Right forelimb (tissue), 1 donor: ENCODE results near the gene ABHD16A.
"Not testable (repeated sequence)": the region's sequence is repeated elsewhere in the genome, so short reads cannot be mapped to it uniquely, and the experiment has no call there.

ENCODE experiments used
- DNase-seq: peaks from one replicate; pipeline ENCODE4 v3.0.0-alpha.2; 2018

ABHD16A gene

DNA sequence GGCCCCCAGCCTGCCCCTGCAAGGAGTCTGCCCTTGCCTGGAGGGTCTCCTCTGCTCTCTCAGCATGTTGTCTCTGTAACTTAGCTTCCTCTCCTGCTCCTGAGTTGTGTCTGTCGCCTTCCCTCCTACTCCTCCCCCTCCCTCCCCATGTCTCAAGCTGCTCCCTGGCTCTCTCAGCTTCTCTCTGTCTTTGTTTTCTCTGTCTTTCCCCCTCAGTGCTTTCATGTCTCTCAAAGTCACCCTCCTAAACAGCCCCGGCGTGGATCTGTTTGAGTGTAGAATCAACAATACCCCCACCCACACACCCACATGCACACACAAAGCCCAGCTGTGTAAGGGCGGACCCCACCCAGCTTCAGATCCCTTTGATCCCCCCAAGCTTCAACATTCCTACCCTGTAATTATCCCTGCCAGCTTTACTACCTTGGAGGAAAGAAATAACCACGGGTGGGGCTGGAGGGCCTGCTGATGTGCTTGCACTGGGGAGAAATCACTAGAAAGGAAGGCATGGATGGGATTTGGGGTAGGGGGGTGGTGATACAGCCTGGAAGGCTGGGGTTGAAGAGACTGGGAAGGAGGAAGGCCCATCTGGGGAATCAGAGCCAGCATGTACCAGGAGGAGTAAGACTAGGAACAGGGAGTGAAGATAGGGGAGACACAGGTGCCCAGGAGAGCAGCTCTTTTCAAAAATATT is 11.0 kb upstream of the ABHD16A start:
- no peak for DNase-seq

DNA sequence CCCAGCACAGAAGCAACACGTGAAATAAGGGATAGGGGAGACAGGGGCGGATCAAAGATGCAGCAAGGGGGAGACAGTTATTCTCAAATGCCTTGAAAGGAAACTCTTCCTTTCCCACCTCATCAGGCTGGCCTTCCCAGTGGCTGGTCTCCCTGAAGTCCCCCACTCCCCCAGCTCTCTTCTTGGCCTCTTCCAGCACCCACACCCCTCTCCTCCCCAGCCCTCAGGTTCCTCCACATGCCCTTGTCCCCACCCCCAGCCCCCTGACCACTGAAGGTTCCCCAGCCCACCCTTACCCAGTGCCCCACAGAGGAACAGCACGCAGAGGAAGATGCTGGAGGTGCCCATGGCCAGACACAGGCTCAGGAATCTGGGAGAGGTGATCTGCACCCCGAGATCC is 10.3 kb upstream of the ABHD16A start:
- DNase-seq, result no peak

DNA sequence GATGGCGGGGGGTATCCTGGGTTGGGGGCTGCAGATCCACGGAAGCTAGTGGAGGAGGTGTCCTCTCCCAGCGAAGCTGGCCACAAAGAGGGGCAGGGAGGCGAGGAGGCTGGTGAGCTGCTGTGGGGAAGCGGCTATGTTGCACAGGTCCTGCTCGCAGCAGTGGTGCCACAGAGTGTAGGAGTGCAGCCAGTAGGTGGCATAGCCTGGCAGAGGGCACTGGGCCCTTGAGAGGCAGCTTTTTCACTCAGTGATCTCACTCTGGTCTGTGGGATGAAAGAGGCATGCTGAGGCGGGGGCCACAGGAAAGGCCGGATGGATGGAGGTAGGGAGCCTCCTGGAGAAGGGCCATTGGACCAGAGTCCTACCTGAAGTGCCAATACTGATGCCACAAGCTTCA is 9.2 kb upstream of the ABHD16A start:
- no peak for DNase-seq

DNA sequence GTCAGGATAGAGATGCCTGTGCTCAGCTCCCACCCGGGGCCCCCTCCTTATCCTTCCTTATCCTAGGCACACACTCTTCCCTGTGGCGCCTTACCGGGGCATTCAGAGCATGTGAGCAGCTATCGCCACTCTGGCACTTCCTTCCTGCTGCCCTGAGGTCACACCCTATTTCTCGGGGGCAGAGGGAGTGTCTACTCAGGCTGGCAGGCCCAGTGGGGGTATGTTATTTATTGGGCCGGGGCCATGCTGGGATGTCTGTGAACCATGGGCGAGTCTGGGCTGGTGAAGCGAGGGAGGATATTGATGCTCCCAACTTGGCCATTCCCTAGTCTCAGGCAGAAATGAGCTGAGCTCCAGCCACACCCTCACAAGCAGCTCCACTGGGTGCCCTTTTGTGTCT is 8.1 kb upstream of the ABHD16A start:
- no peak for DNase-seq

DNA sequence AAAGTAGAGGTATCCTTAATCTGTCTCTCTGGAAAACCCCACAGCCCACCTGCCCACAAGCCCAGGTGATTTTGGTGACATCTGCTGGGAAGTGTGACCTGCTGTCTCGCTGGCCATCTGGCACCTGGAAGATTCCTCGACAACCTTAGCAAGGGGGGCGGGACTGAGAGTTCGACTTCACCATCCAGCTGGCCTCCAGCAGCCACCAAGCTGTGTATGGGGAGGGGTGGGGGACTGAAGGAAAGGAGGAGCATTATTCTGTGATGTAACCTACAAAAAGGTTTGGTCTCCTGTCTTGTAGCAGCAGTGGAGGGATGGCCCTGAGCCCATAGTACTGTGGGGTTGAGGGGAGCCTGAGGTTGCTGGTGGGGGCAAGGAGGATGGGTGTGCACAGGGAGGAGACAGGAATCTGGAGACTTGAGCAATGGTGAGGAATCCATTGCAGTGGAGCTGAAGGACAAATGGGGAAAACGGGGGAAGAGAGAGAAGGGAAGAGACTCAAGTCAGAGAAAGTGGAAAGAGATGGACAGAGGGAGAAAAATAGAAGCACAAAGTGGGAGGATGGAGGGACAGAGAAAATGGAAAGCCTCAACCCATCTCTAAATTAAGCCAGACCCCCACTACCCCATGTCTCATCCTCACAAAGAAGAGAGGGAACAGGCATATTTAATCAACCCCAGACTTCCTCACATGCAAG is 7.5 kb upstream of the ABHD16A start:
- DNase-seq, result no peak

DNA sequence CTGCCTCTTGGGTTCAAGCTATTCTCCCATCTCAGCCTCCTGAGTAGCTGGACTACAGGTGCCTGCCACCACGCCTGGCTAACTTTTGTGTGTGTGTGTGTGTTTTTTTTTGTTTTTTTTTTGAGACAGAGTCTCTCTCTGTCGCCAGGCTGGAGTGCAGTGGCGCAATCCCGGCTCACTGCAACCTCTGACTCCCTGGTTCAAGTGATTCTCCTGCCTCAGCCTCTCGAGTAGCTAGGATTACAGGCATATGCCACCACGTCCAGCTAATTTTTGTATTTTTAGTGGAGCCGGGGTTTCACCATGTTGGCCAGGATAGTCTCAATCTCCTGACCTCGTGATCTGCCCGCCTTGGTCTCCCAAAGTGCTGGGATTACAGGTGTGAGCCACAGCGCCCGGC is 6.0 kb upstream of the ABHD16A start:
- not testable (repeated sequence) for DNase-seq

DNA sequence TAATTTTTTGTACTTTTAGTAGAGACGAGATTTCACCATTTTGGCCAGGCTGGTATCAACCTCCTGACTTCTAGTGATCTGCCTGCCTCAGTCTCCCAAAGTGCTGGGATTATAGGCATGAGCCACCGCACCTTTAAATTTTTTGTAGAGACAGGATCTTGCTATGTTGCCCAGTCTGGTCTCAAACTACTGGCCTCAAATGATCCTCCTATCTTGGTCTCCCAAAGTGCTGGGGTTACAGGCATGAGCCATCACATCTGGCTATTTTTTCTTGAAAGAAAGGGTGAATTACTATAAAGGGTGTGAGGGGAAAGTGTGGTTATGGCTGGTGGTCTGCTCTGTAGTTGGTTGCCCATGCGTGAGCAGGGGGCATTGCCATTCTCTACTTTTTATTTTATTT is 5.1 kb upstream of the ABHD16A start:
- DNase-seq, result no peak

DNA sequence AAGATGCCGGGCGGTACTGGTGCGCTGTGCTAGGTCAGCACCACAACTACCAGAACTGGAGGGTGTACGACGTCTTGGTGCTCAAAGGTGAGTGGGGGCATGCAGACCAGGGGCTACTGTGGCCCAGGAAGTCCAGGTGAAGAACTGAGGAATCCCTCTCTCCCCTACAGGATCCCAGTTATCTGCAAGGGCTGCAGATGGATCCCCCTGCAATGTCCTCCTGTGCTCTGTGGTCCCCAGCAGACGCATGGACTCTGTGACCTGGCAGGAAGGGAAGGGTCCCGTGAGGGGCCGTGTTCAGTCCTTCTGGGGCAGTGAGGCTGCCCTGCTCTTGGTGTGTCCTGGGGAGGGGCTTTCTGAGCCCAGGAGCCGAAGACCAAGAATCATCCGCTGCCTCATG is 4.6 kb upstream of the ABHD16A start:
- DNase-seq, result no peak

DNA sequence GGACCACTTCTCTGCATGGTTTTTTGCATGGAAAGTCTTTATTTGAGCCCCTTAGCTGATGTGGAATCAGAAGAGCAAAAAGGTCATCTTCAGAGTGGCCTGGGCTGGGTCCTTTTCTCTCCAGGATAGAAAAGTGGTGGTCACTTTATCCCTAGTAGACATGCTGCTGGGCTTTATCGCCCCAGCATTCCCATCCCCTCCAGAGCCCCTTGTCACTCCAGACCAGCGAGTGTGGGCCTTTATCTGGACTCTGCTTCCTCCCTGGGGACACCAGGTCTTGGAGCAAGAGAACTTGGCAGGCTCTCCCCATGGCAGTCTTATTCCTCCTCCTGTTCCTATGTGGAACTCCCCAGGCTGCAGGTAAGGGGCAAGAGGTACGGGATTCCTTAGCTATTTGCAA is 3.5 kb upstream of the ABHD16A start, which contains the start of gene LY6G6F:
Gene LY6G6F, plus strand, starts transcription at position 268 of the 400 bp plus-strand sequence. Its CDS starts 41 bp downstream, at position 309.
- no peak for DNase-seq

DNA sequence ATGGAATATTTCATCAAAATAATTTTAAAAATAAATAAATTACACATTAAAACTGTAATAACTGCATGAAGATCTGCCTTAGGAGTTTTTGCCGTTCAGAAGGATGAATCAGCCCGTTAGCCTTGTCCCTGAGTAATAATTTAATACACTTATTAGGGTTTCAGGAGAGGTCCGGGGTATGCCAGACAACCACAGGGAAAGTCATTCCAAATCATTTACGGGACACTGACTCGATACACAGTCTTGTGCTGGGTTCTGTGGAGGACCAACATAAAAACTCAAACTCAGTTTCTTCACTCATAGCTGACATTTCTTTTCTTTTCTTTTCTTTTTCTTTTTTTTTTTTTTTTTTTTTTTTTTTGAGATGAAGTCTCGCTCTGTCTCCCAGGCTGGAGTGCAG is 2.8 kb upstream of the ABHD16A start:
- no peak for DNase-seq

DNA sequence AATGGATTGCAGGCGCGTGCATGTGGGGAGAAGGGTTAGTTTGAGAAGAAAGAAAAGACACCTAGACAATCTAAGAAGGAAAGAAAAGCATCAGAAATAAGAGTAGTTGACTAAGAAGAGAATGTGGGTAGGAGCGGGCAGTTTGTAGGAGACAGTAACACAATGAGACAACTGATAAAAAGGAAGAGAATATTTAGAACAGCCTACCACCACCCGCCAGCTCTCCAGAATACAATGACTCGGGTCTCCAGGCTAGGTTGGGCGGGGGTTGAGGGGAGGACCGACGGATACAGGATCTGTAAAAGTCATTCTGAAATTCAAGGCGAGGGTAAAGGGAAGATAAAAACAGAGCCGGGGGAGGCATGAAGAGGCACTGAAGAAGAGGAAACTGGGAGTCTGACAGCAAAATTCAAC is 712 bp downstream of the ABHD16A start:
- no peak for DNase-seq

DNA sequence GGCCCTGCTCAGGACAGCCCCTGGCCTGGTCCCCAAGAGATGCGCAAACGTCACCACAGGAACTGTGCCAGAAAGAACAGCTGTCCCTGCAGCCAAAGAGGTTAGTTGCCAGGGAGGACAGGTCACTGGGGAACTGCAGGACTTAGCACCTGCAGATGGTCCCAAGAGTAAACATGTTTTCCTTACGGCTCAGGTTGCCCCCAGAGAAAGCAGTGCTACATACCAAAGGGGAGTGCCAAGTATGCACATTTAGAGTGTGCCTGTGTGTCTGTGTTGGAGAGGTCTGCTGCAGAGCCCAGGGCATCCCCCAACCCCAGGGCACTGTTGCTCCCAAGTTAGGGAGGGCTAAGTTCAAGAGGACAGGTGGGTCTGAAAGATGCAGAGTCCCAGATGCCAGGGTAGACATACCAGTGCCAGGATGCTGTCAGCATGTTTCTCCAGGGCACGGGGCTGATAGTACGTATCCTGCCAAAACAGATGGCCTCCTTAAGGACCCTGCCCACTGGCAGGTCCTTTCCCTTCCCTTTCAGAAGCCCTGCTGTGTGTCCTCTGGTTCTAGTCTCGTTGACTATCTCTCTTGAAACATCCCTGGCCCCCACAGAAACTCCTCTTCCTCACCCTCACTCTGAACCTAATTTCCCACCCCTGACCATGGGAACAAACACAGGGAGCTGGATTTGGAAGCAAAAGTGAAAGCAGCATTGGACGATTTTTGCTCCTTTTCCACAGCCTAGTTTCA is 1.3 kb downstream of the ABHD16A start:
- no peak for DNase-seq

DNA sequence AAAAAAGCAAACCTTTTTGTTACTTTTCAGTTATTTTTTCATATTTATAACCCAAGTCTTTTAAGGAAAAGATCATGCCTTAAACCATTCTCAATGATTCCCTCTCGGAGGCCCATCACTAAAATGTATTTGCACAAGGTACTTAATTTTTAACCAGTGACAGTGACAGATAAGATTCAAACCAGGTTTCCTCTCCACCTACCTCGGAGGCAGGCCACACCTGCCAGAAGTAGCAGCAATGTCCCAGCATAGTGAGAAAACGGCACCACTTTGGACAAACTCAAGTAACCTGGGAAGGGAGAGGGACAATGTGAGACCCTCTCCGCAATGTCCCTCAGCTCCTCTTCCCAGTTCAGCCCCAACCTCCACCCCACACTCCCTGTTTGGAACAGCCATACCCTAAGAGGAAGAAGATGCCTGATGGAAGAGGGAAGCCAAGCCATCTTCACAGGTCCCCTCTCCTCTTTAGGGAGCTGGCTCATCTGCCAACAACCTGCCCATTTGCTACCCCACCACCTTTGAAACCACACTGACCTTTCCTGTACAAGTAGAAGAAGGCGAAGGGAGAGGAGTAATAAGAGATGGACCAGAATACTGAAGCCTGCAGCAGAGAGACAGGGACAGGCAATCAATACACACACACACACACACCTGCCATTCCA is 2.3 kb downstream of the ABHD16A start:
- DNase-seq, result no peak

DNA sequence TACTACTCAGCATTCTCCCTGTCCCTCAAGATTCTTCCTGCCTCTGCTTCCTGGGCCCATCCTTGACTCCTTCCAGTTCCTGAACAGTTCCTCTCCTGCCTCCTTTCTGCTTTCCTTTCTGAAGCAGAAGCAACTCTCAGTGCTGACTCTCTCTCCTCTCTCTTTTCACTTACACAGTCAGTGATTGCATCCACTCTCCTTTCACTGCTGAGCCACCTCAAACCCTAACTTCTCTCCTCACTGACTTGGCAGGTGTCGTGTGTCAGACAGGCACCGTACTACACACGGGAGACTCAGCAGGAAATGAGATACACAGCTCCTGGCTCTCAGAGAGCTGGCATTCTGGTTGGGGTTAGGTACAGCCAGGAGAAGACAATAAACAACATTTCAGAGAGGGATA is 5.6 kb downstream of the ABHD16A start:
- no peak for DNase-seq

DNA sequence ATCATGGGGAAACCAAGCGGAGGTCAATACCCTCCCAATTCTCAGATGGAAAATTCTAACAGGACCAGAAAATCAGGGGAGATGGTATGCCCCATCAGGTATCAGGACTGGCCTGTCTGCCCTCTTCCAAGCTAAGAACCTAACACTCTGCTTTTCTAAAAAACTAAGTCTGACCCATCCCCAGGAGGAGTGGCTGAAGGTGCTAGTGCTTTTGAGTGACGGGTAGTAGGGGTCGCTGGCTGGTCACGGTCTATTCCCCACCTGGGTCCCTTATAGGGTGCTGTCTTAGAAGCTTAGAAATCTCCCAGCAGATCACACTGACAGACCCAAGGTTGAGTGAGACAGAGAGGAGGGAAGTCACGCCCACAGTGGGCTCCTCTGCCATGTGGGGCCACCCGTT is 9.6 kb downstream of the ABHD16A start:
- no peak for DNase-seq

DNA sequence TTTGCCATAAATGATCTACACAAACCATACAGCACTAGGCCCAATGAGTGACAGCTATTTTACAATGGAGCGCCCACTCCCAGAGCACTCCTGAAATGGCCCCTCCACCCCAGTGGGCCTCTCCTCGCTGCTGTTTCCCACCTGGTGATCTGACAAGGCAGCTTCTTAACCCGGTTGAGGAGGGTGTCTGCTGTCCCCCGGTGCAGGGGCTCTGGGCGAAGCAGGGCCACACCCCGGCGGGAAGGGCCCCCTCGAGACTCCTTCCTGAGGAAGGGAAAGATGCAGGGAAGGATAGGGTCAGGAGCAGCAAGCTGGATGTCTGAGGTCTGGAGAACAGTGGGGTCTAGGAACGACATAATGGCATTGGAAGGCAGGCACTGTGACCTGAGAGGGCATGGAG is 10.2 kb downstream of the ABHD16A start:
- DNase-seq, result no peak

DNA sequence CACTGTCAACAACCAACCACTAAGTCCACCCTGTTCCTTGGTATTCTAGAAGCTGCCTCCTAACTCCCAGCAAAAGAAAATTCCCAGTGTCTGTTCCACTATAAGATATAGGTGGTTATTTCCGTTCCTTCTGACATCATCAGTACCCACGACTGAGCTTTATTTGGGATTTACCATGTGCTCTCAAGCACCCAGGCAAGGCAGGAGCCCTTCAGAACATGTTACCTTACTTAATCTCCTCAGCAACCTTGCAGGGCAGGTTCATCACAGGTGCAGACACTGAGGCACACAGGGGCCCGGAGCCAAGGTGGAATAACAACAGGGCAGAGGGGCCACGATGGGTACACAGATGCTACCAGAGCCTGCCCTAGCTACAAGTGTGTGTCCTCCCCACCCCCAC is 10.8 kb downstream of the ABHD16A start:
- no peak for DNase-seq

DNA sequence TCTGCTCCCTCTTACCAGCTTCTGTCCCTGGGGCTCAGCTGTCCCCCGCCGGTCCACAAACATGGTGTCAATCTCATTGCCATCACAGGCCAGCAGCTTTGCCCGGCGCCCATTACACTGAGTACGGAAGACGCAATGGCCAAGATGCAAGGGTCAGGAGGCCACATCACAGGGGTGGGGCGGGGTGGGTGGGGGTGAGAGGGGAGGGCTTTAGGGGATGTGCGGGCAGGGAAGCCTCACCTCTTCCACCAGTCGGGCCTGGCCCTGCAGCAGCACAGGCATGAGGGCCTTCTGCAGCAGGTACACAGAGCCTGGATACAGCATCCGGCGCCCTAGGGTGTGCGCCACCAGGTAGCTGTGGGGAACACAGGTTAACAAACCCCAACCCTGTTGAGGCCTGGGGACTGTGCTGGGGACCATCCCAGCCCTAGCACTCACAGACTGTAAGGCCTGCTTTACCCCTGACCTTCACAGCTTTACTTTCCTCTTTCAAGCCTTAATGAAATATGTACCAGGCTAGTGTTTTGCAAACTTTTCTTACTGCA is 11.5 kb downstream of the ABHD16A start:
- DNase-seq, result no peak

DNA sequence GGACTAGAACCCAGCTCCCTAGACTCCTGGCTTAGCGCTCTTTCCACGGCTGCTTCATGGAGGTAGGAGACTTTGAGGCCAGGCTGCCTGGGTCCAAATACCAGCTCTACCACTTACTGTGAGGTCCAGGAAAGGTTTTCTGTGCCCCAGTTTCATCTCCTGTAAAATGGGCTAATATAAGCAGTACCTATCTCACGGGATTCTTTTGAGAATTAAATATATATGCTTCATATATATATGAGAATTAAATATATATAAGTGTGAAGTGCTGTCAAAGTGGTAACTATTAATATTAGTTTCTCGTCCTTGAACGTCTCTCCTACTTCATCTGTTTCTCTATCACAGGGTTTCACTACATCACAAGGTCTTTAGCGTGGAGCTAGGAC is 12.1 kb downstream of the ABHD16A start:
- DNase-seq, result no peak

DNA sequence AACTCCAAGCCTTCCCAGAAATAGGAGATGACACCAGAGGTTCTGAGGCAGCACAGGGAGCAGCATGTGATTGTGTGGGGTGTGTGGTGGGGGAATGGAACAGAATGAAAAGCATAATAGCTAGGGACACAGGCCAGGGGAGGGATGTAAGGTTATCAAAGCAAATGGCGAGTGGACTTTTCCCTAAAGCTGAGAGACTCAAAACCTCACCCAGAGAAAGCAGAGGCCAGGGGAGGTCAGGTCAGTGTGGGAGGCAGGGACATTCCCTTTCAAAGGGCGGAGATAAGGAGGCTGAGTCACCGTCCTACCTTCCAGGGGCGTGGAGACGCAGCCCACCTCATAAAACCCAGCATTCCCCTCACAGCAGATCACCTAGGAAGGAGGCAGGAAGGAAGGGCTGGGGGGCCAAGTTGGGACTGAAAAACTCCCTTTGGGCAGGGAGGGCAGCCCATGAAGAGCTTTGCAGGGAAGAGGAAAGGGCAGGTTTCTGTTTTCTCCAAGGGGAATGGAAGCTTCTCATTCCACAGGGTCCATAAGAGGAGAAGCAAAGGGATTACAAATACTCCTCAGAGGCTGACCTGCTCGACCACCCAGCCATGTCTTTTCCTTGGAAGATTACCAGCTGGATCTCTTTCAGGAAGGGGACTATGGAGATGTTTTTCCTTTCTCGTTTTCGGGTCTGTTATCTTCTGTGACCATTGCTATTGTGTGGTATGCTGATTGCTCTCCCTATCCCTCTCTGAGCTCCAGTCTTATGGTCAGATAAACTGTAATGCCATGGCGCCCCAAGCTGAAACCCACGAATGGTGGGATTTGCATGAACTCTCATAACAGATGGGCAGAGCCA is 12.7 kb downstream of the ABHD16A start:
- no peak for DNase-seq

DNA sequence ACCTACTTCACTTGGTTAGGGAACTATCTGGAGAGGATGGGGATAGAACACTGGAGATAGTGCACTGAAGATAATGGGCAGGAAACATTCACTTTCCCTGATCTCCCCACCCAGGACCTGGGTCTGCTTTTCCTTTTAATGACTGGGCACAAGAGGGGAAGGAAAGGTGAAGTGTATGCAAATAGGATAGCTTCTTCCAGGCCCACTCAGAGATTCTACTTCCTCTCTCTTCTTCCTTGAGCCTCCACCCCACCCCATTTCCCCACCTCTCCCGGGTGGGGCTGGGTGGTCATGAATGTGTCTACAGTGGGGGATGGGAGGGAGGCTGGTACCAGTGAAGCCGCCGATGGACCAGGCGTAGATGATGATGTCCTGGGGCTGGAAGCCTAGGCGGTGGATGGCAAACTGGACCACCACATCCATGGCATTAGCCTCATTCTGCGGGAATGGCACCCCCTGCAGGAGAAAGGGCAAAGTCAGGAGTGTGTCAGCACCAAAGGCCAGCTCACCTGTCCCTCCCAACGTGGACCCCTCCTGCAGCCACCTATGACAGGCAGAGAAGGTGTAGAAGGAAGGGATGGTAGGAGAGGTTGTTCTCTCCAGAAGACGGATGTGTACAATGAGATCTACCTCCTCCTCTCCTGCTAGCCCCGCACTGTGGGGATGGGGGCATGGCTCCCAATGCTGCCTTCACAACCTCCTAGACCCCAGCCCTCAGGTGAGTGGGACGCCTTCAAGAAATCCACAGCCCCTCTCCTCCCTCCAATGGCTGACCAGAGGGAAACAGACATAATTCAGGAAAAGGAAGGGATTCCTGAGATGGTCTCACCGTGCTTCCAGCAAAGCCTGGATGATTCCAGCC is 13.6 kb downstream of the ABHD16A start:
- no peak for DNase-seq
